ENCODE data around the gene SH3BGRL3.
"Not testable (repeated sequence)": the region's sequence is repeated elsewhere in the genome, so short reads cannot be mapped to it uniquely, and the experiment has no call there.

Gene SH3BGRL3

GRCh38 chr1:26290122-26290881 is 10.4 kb downstream of the SH3BGRL3 start:
- DNase-seq (ENCODE audit: low spot score), result no peak

DNA sequence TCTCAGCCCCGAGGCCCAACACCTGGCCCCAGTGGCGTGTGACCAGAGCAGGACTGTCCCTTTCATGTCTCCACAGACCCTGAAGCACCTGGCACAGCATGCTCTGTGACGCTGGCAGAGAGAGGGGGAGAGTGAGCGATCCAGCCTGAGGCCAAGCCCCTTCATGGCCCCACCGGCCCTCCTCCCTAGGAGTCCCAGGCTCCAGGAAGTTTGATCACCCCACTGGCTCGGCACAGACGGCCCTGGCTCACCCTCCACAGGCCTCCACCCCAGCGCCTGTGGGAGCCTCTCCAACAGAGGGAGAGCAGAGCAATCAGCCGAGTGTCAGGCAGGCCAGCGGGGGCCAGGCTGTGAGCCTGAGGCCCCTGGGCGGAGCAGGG is 11.0 kb downstream of the SH3BGRL3 start:
- no peak for DNase-seq (ENCODE audit: low spot score)

DNA sequence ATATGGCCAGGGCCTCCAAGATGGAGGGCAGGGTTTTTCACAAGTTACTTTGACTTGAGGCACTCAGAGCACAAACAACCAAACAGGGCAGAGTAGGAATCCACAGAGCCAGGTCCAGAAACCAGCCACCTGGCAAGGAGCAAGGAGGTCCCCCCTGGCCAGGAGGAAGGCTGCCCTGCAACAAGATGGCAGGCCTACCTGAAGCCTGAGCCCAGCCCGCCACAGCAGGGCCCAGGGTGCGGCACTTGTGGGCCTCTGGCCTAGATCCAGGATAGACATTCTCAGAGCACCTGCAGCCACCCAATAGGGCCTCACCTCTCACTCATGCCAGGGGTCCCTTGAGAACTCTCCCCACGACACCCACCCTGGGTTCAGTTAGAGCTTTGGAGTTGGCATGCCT is 11.5 kb downstream of the SH3BGRL3 start:
- DNase-seq (ENCODE audit: low spot score), result no peak

DNA sequence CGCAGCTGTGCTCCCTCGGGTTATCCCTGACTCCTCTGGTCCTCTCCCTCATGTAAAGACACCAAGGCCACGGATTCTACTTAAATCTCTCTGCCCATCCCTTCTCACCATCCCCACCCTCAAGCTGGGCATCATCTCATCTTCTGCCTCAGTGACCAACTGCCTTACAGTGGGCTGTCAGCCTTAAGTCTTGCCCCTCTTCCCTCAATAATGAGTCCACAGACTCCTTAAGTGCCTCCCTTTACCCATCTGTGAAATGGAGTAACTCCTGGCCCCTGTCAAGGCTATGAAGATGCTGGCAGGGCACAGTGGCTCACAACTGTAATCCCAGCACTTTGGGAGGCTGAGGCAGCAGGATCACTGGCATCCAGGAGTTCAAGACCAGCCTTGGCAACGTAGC is 12.1 kb downstream of the SH3BGRL3 start:
- DNase-seq (ENCODE audit: low spot score), result no peak

DNA sequence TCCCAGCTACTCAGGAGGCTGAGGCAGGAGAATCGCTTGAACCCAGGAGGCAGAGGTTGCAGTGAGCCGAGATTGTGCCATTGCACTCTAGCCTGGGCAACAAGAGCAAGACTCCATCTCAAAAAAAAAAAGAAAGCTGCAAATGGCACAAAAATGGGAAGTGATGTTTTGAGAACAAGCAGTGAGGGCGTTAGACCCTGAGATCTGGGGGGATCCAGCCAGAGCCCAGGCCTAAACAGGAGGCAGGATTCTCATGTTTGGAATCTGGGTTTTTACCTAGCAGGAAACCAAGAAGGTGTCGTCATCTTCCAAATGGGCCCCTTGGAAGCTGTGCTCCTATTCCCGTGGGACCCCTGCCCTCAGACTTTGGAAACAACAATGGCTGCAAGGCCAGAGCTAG is 12.8 kb downstream of the SH3BGRL3 start:
- not testable (repeated sequence) for DNase-seq (ENCODE audit: low spot score)

GRCh38 chr1:26293911-26294463 is 14.1 kb downstream of the SH3BGRL3 start:
- DNase-seq (ENCODE audit: low spot score), result no peak

- no peak for DNase-seq (ENCODE audit: low spot score)
These were observed 15.6 kb downstream of the SH3BGRL3 start for GRCh38 chr1:26295194-26296138.

GRCh38 chr1:26296340-26297056 is 16.6 kb downstream of the SH3BGRL3 start:
- no peak for DNase-seq (ENCODE audit: low spot score)

DNA sequence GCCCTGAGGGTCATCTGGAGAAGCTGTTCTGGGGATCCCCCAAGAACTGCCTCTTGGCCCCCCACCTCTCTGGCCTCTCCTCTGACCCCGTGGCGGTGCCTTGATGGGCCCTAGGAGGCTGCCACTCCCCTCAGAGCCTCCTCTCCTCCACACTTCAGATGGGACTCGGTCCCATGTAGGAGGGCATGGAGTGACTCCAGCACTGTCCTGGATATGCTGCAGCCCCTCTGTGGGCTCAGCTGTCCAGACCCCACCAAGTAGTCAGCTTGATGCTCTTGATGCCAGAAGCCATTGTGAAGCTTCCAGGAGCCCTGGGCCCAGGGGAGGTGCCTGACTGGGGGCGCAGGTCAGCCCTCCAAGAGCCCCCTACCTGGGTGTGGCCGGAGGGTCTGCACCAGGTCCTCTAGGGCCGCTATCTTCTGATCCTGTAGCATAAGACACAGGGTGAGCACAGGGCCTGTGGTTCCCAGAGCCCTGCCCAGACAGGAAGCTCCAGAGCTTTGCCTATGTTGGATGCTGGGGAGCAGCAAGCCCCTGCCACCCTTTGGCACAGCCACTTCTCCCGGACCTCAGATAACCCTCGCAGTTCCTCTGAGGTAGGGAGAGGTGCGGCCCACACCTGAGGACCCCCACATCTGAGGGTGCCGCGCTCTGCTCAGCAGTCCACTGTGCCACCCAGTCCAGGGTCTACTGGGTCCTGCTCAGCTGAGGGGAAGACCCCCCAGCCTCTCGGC is 17.3 kb downstream of the SH3BGRL3 start:
- DNase-seq (ENCODE audit: low spot score), result no peak

DNA sequence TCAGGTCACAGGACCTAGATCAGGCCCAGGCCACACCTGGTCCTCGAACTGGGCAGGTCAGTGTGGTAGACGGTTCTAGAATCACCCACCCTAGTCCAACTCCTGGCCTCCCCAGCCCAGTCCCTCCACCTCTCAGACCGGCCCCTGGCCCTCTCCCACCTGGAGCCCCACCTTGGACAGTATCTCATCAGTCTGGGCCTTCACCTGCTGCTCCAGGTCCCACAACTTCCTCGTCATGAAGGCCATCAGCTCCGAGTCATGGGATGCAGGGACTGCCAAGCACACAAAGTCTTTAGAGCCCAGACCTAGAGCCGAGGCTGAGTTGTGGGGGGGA is 17.9 kb downstream of the SH3BGRL3 start:
- DNase-seq (ENCODE audit: low spot score), result no peak

GRCh38 chr1:26300578-26301275 is 20.8 kb downstream of the SH3BGRL3 start:
- DNase-seq (ENCODE audit: low spot score), result no peak

DNA sequence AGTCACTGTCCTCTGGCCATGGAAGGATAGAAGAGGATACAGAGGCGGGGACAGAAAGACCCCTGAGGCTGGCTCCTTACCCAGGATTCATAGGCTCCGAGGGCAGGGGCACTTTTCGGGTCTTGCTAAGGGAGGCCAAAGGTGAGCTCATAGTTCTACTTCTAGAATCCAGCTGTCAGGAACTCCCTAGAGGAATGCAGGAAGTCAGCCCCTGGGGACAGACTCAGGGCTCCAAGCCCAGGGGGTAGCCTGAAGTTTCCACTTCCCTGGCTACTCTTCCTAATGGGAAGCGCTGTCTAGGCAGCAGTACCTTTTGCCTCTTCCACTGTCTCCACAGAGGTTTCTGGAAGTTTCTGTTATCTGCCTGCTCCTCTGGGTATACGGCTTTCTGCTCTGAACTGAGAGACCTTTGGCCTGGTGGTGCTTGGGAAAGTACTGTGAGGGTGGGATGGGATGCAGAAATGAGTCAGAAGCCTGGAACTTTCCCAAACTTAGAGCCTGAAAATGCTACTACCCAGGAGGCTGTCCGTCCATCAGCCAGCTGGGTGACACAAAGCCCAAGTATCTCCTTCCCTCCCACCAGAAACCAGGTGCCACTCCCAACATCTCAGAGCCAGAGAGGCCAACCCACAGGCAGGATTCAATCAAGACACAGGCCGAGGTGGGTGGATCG is 23.0 kb downstream of the SH3BGRL3 start:
- DNase-seq (ENCODE audit: low spot score), result no peak

GRCh38 chr1:26305667-26306289 is 25.9 kb downstream of the SH3BGRL3 start:
- DNase-seq (ENCODE audit: low spot score), result no peak

GRCh38 chr1:26306290-26307229 is 26.7 kb downstream of the SH3BGRL3 start, which contains the start of gene UBXN11:
UBXN11 (minus strand) TSS chr1:26306636; CDS start chr1:26302883, 3,753 bp downstream.
- DNase-seq (ENCODE audit: low spot score), result peak; percentile 93

DNA sequence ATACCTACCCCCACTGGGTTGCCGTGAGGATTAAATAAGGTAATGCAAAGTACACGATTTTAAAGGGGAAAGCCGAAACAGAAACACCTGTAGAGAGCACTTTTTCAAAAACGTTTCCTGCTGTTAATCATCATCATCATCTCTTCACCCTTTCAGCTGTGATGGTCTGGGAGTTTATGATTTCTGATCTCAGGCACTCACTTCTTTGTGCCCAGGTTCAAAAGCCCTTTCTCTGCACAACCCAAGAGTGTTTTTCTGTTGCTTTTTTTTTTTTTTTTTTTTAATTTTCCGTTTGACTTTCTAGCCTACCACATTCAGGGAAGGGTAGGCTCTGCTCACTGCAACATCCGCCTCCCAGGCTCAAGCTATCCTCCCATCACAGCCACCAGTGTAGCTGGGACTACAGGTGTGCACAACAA is 27.5 kb downstream of the SH3BGRL3 start:
- no peak for DNase-seq (ENCODE audit: low spot score)

- not testable (repeated sequence) for DNase-seq (ENCODE audit: low spot score)
These were observed 28.3 kb downstream of the SH3BGRL3 start for GRCh38 chr1:26307966-26308899.

DNA sequence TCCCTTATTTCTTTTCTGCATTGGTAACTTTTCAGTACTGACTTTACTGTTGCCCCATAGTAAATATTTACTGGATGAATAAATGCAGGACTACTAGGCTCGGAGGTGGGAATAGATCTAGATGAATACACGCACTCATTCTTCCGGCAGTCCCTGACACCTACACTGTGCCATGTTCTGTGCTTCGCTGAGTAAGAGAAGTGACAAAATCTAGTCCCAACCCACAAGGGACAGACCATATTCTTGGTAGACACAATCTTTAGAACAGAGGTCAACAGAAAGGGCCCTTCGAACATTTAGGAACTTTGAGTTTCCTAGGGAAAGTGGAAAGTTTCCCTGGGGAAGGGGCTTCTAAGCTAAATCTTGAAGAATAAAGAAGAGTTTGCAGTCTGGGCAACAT is 34.6 kb downstream of the SH3BGRL3 start:
- DNase-seq (ENCODE audit: low spot score), result no peak

Measured in SK-N-DZ (cell line).